HG03469 (cell line): ENCODE measurements around the gene FN3KRP.
"Not testable (repeated sequence)": the region's sequence is repeated elsewhere in the genome, so short reads cannot be mapped to it uniquely, and the experiment has no call there.

ENCODE experiments used
- ATAC-seq: cut with Tn5 transposase; IDR thresholded peaks from one replicate; pipeline ENCODE4 v1.9.1; 2021; ENCODE audit warnings: mild to moderate bottlenecking, moderate library complexity, moderate number of reproducible peaks; ENCODE audit not compliant: unreplicated experiment

FN3KRP gene

DNA sequence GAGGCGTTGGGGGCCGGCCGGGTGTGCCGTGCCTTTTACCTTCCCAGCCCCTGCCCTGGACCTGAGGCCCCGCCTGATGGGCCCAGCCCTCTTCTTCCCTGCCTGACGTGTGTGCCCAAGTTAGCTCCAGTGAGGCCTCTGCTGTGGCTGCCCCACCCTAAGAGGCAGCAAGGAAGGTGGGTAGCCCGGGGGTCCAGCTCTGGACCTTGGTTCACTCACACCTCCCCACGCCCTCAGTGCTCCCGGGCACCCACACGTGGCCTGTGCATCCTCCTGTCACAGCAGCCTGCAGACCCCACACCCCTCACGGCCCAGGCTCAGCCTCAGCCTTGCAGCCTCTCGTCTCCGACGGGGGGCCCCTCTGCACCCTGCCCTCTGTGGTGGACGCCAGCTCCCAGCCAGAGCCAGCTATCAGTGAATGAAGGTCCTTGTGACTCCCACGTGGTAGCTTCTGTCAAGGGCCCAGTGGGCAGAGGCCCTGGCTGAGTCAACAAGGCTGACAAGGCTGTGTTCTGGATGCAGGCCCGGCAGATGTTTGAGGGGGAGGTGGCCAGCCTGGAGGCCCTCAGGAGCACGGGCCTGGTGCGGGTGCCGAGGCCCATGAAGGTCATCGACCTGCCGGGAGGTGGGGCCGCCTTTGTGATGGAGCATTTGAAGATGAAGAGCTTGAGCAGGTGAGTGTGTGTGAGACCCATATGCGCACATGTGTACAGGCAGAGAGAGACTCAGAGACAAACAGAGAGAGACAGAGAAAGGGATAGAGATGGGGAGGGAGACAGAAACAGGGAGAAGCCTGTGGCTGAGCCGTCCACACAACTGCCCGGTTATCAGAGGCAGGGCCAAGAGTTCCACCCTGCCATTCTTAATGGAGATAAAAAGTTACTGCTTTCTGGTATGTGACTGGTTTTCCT, 21.7 kb downstream of the FN3KRP start:
- no peak for ATAC-seq

- no peak for ATAC-seq
Measured at GRCh38 chr17:82740906-82741759, 24.6 kb downstream of the FN3KRP start.

GRCh38 chr17:82743344-82744219, 27.1 kb downstream of the FN3KRP start:
- ATAC-seq: no peak

DNA sequence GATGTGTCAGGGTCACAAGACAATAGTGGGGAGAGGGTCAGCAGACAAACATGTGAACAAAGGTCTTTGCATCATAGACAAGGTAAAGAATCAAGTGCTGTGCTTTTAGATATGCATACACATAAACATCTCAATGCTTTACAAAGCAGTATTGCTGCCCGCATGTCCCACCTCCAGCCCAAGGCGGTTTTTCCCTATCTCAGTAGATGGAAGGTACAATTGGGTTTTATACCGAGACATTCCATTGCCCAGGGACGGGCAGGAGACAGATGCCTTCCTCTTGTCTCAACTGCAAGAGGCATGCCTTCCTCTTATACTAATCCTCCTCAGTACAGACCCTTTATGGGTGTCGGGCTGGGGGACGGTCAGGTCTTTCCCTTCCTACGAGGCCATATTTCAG, 28.2 kb downstream of the FN3KRP start:
- not testable (repeated sequence) for ATAC-seq

DNA sequence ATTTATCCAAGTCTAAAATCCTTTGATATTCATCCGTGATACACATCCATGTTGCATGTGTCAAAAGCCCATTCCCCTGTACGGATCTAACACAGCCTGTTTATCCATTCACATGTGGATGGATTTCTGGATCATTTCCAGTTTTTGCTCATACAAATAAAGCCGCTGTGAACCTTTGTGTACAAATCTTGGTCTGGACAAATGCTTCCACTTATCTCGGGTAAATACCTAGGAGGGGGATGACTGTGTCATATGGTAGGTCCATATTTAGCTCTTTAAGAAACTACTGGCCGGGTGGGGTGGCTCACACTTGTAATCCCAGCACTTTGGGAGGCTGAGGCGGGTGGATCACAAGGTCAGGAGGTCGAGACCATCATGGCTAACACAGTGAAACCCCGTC, 29.0 kb downstream of the FN3KRP start:
- no peak for ATAC-seq

DNA sequence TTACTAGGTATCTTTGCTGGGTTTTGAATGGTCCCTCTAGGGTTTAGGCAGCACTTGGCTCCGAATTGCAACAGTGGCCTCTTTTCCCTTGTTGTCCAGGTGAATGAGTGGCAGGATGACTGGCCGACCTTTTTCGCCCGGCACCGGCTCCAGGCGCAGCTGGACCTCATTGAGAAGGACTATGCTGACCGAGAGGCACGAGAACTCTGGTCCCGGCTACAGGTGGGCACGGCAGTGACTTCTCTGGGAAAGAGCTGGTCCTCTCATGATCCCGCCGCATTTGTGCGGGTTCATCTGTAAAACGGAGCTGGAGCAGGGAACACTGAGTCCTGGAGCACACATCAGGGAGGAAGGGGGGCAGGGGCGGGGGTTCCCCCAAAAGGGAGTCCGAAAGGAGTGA, 32.2 kb downstream of the FN3KRP start:
- ATAC-seq: no peak

- ATAC-seq: no peak
Measured at GRCh38 chr17:82750241-82750908, 33.9 kb downstream of the FN3KRP start.

DNA sequence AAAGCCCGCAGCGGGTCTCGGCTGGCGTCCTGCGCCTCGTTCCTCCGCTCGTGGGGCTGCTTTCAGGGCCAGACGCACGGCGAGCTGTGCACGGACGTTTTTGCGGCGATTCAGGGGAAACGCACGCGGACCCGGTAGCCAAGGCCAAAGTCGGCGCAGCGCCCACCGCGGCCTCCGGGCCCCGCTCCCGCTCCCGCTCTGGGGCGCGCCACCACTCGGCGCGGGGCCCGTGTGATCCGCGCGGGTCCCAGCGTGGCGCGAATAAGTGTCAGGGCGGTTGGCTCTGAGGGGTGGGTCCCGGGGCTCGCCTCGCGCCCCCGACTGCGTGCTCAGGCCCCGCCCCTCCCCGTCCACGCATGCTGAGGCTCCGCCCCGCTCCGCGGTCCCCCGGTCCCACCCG, 34.7 kb downstream of the FN3KRP start:
- ATAC-seq: no peak

- peak; percentile 36 for ATAC-seq
Measured at GRCh38 chr17:82751571-82752370, 35.3 kb downstream of the FN3KRP start, which contains the start of gene TBCD. Gene TBCD, plus strand, starts transcription at chr17:82752065. Its CDS starts 129 bp downstream, at chr17:82752194.

- peak; percentile 6 for ATAC-seq
Measured at GRCh38 chr17:82752371-82753200, 36.1 kb downstream of the FN3KRP start.

DNA sequence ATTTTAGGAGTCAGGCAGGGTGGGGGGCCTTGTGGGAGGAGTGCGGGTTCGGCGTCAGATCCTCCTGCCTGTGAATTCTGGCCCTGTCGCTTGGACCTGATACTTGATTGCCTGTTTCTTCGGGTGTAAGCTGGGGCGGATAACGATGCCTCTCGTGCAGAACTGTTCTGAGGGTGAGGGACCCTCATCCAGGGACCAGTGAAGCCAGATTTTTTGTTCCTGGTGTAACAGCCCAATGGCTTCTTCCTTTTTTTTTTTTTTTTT, 36.6 kb downstream of the FN3KRP start:
- ATAC-seq: no peak

- no peak for ATAC-seq
Measured at GRCh38 chr17:82754297-82755208, 38.0 kb downstream of the FN3KRP start.

- ATAC-seq: no peak
Measured at GRCh38 chr17:82756166-82756565, 39.7 kb downstream of the FN3KRP start.

GRCh38 chr17:82765371-82765770, 48.9 kb downstream of the FN3KRP start:
- no peak for ATAC-seq

GRCh38 chr17:82767041-82767754, 50.7 kb downstream of the FN3KRP start:
- no peak for ATAC-seq

DNA sequence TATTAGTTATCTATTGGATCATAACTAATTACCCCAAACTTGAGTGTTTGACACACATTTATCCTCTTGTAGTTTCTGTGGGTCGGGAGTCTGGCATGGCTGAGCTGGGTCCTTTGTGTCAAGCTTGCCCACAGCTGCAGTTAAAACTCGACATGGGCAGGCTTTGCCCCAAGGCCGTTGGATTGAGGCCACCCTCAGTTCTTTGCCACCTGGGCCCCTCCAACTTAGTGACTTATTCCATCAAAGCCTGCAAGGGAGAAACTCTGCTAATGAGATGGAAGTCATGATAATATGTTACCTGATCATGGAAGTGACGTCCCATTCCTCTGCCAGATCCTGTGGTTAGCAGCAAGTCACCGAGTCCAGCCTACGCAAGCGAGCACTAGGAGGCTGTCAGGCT, 52.5 kb downstream of the FN3KRP start:
- ATAC-seq: no peak

- no peak for ATAC-seq
Measured at GRCh38 chr17:82772026-82772425, 55.5 kb downstream of the FN3KRP start.
